HG03103 (cell line): ENCODE results near the gene PPOX.

ENCODE experiments used
- ATAC-seq: cut with Tn5 transposase; IDR thresholded peaks from one replicate; pipeline ENCODE4 v1.9.1; 2021; ENCODE audit warnings: low read depth; ENCODE audit not compliant: unreplicated experiment

PPOX gene

GRCh38 chr1:161218301-161219077 lies 52.3 kb downstream of the PPOX start:
- no peak for ATAC-seq

DNA sequence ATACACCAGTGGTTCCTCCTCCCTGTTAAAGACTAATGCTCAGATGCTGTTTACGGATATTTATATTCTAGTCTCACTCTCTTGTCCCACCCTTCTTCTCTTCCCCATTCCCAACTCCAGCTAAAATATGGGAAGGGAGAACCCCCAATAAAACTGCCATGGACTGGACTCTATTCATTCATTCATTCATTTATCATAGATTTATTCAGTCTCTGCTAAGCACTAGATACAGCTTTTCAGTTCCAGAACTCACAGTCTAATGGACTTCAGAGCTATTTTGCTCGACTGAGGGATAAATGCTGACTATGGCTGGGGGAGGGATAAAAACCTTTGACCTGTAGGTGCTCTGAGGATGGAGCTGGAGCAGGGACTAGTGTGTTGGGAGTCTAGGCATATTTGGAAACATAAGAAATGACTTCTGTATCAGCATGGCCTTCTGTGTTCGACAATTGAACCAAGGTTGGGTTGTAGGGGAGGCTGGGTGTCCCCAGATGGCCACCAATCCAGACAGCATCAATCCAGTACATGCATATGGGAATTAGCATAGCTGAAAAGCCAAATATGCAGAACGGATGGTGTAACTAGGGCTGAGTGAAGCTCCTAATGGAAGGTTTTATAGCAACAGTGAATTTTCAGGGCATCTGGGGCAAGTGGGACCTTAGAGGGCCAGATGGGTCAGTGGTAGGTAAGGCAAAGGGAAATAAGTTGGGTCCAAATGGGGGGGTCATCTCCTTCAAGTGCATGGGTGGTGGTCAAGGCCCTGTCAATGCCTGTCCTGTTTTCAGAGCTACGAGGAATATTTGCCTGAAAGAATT lies 53.1 kb downstream of the PPOX start:
- no peak for ATAC-seq

GRCh38 chr1:161220002-161220401 lies 53.8 kb downstream of the PPOX start:
- ATAC-seq = no peak
